ENCODE data around the gene CELSR1.

Gene CELSR1

DNA sequence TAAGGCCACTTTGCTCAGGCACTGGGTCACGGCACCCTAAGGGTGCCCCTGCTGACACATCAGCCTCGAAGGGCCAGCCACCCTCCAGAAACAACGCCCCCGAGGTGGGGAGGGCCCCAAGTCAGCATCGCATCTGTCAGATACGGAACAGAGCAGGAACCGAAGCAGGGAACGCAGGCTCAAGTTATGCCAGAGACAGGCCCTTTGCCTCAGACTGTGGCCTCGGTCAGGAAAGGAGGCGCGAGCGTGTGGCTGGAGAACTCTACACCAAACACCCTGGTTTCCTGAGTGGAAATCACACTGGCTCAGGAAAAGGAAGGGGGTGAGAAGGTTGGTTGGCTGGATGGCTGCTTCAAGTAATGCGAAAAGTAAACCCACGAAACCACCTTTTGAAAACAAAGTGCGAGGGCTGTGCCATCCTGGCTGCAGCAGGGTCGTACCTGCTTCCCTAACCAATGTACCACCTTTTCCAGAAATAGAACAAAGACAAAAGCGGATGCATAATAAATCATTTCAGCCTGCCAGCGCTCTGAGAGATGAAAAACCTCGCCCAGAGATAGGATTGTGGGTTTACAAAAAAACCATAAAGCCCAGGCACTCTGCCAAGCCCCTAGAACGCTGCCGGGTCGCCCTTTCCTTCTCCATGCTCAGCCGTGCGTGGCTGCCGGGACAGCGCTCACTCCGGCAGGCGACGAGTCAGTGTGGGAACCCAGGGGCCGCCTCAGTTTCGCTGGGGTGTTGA is 163.3 kb downstream of the CELSR1 start:
- peak; percentile 18 to 33 for DNase-seq

DNA sequence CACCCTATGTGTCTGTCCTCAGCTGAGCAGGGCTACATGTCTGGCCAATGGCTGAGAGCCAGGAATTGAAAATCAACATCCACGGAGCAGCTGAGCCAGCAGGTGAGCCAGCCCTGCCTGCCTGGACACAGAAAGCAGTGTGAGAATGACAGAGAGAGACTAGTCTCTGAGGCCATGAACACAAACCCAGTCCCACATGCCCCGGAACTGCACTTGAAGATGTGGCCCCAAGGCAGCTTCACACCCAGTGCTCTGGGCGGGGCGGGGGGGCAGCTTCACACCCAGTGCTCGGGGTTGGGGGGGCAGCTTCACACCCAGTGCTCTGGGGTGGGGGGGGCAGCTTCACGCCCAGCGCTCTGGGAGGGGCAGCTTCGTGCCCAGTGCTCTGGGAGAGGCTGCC is 164.3 kb downstream of the CELSR1 start:
- DNase-seq = peak; percentile 49 to 54

DNA sequence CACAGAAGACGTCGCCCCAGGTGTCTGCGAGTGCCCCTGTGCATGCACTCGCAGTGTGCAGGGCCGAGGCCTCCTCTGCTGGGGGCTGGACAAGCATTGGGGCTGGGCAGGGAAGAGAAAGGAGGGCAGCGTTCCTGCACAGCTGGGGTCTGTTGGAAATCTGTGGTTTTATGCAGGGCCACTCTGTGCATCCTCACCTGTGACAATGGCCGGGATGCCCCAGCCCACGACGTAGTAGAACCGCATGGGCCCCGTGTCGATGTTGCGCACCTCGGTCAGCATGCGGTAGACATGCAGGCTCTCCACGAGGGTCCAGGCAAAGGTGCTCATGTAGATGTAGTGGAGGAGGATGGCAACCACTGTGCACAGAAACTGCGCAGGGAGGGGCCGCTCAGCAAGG is 164.7 kb downstream of the CELSR1 start:
- no peak for DNase-seq

DNA sequence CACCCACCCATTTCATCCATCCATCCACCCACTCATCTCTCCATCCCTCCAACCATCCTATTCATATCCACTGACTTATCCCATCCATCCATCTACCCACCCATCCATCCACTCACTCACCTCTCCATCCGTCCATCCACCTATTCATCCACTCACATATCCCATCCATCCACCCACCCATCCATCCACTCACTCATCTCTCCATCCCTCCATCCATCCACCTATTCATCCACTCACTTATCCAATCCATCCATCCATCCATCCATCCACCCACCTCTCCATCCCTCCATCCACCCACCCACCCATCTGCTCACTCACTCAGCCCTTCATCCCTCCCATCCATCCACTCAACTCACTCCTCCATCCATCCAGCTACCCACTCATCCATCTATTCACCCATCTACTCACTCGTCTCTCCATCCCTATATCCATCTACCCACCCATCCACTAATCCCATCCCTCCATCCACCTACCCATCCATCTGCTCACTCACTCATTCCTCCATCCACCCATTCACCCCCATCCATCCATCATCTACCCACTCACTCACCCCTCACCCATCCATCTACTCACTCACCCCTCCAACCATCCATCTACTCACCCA is 165.7 kb downstream of the CELSR1 start:
- no peak for DNase-seq

DNA sequence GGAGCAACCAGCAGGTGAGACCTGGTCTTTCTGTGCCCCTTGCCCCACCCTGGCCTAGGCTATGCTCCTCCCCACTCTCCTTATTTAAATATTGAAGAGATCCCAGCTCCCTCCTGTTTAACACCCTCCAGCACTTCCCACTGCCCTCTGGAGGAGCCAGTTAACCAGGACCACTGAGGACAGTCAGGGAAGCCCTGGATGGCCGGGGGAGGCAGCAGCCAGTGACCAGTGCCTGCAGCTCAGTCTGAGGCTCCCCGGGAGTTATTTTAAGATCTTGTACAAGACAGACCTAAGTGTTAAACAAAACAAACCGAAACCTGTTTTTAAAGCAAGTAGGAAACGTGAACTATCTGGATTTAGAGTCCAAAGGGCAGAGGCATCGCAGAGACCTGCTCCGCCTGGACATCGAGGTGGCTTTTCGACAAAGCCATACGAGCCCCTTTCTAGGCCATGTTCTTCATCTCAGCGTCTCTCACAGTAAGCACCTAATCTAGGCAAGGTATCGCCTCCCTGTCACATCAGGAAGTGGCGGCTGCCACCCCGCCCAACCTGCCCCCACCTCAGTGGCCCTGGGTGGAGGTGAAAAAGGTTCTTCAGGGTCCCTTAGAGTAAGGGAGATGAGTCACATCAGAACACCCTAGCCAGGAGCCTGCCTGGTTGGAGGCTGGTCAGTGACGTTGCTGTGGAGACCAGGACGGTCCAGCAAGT is 166.7 kb downstream of the CELSR1 start:
- DNase-seq = peak; percentile 66 to 67

DNA sequence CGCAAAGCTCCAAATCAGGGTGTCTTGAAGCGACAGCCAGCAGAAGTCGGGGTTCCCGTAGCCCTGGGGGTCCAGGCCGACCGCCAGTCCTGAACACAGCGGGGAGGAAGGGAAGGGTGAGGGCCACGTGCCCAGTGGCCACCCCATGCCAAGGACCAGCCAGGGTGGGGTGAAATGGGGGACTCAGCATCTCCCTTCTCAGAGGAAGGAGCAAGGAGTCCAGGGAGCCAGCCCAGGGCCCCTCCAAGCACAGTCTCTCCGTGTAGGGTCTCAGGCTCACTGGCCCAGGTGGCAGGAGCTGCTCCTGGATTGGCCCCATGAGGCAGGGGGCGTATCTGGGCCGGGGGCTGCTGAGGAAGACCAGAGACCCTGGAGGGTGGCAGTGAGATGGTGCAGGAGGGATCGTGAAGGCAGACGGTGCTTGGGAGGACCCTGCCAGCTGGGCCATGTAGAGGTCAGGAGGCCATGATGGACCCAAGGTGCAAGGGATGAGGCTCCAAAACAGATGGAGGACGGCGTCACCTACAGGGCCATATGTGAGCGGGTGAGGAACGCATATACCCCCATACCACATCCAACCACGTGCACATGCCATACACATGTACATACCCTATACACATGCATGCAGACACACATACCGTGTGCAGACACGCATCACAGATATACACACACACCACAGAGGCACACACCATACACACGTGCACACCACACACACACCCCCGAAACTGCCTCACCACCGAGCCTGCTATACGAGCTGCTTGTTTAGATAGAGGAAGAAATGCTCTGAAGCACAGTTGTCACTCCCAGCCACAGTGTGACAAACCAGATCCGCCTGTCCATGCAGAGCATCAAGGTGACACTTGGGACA is 167.5 kb downstream of the CELSR1 start:
- no peak for DNase-seq

DNA sequence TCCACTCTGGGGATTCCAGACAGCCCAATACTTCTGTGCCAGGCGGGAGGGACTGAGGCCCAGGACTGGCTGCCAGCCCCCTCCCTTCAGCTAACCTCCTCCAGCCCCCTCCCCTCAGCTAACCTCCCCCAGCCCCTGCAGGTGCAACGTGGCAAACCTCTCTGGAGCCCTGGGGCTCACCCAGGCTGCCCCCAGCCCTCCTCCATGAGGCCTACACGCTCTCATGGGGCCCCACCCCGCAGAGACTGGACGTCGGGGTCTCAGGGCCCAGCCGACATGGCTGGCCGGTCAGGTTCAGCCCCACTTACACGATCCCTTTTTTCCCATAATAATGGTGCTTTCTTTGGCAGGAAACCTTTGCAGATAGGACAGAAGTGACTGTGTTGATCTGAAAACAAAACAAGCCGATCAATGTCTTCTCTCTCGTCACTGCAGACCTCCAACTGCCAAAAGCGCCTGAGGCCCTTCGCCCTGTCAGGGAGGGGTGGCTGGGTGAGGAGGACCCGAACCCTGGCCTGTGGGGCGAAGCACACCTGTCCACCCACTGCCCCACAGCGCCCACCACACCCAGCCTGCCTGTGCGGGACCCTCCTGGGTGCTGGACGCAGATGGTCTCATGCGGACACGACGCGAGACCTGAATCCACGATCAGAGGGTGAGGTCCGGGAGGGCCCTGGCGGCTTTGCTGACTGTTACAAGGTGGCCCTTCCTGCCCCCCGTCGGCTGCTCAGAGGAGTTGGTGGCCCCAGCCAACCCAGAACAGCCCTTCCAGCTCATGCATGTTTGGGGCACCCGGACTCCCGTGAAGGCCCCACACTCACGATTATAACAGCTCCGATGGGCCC is 168.3 kb downstream of the CELSR1 start:
- DNase-seq = no peak

DNA sequence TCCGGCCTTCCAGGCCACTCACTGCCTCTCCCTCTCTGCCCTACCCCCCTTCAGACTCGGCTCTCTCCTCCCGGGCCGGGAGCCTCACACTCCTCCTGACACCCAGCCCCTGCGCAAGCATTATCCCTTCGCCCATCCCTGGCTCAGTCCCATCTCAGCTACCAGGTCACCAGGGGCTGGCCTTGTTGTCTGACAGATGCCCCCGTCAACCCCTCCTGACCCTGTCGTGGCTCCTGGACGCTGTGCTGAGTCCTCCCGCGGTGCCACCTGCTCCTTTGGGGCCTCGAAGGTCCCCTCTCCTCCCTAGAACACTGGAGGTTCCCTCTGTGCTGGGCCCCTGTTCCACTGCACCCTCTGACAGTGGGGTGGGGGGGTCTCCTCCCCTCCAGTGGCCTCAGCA is 169.0 kb downstream of the CELSR1 start:
- no peak for DNase-seq

DNA sequence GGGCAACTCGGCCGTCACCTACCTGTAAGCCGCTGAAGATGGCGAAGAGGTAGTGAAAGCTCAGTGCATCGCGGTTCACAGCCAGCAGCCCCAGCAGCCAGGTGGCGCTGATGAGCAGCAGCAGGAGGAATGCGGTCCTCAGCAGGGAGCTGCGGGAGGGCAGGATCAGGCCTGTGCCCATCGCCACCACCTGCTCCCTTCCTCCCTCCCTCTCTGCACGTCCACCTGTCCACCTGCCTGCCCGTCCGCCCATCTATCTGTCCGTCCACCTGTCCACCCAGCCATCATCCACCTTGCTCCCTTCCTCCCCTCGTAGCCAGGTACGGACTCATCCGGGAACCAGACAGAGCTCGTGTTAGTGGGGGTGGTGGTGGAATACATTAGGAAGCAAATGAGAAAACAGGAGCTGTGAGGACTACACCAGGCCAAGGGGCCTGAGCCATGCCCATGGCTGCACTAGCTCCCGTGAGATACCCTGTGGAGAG is 169.7 kb downstream of the CELSR1 start:
- DNase-seq = peak; percentile 71

DNA sequence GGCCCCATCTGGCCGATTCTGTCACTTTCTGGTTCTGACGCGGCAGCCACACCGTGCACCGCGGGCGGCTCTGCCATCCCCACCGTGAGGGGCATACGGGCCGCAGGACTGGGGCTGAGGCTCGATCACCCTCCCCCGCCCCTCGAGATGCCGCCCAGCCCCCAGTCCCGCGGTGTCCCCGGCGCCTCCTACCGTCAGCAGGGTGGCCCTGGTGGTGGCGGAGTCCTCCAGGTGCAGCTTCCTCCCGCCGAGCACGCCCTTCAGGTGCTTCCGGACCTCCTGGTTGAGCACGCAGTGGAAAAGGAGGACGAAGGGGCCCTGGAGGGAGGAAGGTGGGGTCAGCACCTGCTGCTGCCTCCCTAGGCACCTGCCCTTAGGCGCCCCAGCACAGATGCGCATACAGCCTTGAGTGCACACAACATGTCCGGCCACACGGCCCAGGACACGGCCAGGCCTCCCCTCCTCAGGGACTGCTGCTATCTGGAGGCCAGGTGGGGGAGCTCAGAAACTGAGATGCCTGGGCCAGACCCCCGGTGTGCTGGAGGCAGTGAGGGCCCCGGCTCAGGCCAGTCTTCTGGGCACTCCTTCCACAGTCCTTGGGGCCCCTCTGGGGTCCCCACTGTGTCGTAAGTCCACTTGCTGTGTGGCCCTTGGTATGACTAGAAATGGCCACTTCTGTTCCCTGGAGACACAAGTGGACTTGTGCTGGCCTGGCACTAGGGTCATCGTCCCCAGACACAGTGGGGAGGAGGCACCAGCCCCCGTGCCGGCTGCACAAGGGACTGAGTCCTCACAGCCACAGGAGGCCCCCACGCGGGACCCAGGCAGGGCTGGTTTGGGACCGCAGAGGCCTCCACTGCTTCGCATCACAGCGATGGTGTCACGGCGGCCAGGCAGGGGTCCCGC is 170.4 kb downstream of the CELSR1 start:
- no peak for DNase-seq

DNA sequence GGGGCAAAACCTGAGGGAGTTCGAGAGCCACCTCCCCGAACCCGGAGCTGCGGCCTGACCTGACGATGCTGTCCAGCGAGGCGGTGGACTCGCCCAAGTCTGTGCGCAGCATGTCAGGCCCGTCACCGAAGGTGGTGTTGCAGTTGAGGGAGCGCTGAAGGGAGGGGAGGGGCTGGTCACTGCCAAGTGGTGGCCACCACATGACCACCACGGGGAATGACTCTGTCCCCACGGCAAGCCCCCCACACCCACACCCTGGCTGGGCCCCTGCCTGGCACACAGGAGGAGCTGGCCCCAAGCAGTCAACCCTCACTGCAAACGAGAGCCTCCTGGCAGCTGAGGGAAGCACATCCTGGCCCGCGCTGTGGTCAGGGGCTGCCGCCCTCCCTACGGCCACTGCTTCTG is 171.1 kb downstream of the CELSR1 start:
- DNase-seq = no peak

DNA sequence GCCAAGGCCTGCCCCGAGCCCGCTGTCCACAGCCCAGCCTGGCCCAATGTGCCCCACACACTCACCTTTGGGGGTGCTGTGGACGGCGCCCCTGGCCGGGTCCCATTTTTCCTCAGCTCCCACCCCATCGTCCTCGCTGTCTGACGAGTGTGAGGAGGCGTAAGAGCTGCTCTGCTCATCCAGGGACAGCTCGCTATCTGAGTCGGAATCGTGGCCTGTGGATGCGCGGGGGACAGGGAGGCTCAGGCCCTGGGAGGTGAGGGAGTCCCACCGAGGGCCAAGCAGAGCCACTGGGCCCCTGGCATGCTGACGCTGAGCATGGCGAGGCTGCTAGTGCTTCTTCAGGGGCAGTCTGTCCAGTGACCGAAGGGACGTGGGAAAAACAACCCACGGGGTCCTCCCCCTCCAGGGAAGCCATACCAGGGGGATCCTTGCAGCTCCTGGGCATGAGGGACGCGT is 172.2 kb downstream of the CELSR1 start:
- DNase-seq = no peak

DNA sequence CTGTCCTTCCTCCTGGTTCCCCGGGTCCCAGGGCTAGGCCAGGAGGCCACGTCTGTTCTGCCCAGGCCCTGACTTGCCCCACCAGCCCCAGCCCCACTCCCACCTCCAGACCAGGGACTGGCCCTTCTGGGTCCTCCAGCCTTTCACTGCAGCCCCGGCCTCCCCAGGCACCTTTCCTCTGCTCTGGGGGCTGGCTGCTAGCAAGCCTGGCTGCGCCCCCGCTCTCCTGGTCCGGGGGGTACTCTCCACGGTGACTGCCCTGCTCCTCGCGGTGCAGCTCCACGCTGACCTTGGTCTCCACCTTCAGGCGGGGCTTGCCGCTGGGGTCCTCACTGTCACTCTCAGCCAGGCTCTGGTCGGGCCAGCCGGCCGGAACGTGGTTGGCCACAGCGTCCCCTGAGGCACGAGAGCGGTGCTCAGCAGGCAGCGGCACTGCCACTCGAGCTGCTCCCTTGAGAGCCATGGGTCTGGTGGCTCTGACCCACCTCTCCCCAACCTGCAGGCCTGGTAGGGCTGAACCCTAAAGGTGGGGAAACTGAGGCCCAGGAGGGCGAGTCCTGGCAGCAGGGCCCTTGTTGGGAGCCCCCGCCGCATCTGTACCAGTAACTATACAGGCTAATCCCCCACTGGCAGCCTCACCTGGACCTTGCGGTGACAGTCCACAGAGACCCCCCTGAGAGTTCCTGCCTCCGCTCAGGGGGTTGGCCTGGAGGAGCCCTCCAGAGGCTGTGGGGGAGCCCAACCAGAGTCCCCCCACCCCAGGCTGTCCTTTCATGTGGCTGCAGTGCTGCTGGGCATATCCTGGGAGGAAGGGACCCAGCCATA is 172.9 kb downstream of the CELSR1 start:
- DNase-seq = no peak

DNA sequence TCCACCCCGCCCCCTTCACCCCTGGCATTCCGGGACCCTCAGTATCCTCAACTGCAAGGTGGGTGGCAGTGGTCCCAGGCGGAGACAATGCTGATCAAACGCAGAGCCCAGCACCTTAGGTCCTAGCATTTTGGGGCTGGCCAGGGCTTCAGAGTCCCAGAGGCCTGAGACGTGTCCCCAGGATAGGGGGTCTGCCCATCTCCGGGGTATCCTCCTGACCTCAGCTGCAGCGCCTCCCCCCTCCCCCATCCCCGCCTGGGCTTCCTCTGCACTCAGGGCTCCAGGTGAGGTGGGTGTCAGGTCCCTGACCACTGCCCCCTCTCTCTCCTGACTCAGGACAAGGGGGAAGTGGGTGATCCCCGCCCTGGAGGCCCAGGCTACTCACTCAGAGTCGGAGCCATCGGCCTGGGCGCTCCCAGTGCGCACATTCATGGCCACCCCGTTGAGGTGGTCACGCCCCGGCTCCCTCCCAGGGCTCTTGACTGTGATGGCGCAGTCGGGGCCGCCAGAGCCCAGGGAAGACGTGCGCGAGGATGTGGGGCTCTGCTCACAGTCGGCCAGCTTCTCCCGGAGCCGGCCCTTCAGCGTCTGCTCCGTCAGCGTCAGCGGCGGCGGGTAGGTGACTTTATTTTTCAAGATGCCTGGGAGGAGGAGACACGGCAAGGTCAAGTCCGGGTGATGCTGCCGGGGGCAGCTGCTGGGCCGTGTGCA is 173.7 kb downstream of the CELSR1 start:
- DNase-seq = no peak

DNA sequence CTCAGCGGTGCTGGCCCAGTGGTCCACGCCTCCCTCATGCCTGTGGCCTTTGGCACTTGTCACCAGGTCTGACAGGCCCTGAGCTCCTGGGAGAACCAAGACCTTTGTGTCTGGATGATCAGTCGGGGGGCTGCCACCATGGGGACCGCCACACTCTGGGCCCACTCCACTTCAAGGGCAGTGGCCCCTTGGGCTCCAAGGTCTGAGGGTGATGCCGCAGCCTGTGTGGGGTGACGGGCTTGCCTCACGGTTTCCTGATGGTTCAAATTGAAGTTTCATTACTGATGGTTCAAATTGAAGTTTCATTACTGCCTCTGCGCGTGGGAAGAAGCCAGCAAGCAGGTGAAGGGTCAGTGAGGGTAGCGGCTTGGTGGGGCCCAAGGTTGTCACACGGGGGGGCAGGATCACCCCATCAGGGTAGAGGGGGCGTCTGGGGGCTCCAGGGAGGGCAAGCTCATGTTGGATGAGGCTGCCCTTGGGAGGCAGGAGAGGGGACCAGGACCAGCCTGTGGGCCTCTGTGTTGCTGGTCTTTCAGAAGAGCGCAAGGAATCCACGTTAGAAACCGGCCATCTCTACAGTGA is 174.4 kb downstream of the CELSR1 start:
- DNase-seq = no peak

DNA sequence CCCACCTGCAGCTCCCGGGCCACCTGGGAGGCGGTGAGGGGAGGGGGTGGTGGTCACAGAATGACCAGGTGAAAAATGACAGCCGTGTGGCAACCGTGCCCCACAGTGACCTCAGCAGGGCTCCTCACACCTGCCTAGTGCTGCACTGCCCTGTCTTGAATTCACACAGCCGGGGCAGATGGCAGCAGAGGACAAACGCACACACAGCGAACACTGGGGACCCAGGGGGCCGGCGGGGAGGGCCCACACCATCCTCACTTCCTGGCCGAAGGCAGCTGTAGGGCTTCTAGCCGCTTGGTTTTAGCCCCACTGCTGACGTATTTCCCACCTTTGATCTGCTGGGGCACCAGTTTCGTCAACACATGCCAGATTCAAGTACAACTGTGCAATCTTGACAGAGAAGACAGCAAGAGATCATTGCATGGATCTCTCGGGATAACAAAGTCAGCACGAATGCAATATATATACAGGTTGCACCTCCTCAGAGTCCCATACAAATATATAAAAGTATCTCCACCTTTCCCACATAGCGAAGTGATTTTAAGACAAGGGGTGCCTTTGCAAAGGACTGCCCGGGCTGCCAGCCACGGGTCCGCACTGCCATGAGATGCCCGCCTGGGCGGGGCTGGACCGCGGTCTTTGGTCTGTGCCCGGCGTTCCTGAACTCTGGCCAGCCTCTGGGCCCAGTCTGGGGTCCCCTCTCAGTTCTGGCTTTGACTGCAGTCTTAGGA is 175.1 kb downstream of the CELSR1 start:
- DNase-seq = no peak

DNA sequence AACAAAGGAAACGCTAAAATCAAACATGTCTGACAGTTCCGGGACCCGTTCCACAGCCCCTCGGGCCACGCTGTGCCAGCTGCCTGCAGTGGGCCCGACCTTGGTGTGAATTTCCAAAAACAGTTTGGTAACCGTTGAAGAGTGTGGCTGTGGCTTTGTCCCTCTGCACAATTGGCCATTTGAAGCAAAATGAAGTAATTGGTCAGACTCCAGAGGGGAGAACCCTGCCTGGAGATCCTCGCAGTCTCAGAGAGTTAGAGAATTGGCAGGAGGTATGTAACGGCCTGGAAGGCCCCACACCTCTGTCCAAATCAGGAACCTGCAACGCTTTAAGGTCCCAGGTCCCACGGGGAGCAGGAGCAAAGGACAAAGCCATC is 175.6 kb downstream of the CELSR1 start:
- DNase-seq = no peak

DNA sequence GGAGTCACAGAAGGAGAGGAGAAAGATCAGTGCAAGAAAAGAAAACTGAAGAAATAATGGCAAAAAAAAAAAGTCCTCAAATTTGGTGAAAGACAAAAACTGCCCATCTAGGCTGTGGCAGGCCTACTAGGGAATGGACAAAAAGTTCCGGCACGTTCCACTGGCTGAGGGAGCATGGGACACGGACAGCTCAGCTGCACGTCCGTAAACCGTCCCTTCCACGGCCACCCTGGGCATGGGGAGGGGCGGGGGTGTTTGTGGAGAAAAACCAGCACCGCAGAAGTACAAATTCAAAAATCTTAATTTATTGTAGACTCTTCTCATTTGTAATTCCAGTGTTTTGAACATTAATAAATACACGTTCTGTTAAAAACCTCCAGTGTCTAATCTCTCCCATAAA is 176.5 kb downstream of the CELSR1 start:
- no peak for DNase-seq
